ENCODE data around the gene LRRC4C.

LRRC4C gene

DNA sequence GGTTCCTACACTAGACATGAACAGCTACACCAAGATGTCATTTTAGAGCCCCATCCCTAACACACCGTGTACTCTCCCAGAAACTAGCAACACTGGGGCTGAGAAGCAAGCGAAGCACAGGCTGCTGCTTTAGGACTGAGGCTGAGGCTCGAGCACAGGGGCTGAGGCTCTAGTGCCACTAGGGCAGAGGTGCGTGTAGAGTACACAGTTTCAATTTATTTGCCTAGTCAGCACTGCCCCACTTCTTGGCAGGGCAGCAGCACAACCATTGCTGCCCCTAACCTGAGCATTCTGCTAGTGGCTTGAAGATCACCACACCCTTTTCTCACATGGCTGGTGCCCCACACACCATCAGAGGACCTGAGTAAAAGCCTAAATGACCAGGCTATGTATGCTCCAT lies 713.2 kb downstream of the LRRC4C start:
- in situ Hi-C loops (cut with MboI; ENCODE audit: low sequenced_read_pairs): no loop called here

- in situ Hi-C loops (cut with MboI; ENCODE audit: low sequenced_read_pairs): no loop called here
These were observed 727.3 kb downstream of the LRRC4C start for GRCh38 chr11:40732132-40732531.

DNA sequence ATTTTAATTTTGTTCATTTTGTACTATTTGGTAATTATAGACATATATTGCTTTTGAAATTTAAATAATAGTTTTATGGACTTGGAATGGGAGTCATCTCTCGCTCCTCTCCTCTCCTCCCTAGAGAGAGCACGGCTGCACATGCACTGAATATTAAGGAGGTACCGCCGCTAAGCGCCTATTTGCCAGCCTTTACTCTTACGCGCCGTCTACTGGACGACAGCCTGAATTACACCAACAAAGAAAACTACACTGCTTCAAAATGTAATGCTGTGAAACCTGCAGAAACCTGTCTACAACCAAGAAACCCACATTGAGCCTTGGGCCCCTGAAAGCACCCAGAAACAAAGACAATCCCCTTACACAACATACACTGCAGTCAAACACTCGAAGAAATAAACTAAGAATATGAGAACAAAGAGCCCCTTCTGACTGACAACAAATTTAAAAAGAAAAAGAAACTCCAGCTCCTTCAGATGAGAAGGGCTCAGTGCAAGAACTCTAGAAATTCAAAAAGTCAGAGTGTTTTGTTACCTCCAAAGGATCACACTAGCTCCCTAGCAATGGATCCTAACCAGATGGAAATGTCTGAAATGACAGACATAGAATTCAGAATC lies 737.2 kb downstream of the LRRC4C start:
- in situ Hi-C loops (cut with MboI; ENCODE audit: low sequenced_read_pairs): no loop called here

DNA sequence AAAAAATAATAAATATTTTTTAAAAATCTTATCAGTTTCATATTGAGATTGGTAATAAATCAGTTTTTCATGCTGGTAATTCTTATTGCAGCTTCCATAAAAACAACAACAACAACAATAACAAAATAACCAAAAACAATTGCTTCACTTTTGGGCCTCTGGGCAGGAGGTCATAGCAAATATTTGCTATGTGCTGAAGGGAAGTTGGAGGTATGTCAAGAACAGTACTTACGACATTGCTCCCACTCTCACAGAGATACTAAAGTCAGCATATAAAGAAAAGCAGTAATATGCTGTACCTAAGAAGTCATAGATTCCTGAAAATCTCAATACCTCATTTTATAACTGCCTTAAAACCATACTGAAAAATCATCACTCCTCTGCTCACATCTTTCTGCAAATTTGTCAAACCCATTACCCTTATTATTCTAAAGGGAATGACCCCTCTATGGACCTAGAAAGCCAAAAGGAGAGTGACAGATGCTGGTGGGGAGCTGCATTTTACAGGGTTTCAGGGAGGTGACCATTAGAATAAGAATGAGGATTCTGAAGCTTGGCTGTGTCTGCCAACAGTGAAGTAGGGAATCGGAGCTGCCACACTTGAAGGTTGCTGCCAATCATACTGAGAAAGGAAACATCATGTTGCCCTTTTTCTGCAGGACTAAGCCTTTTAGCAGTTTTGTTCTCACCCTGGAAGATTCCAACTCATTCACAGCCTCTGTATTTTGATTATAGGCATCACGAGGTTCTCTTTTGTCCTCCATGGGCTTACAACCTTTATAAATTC lies 742.9 kb downstream of the LRRC4C start:
- in situ Hi-C loops (cut with MboI; ENCODE audit: low sequenced_read_pairs): no loop called here

- in situ Hi-C loops (cut with MboI; ENCODE audit: low sequenced_read_pairs): no loop called here
These were observed 746.4 kb downstream of the LRRC4C start for GRCh38 chr11:40713083-40713482.

GRCh38 chr11:40701027-40701426 lies 758.4 kb downstream of the LRRC4C start:
- in situ Hi-C loops (cut with MboI; ENCODE audit: low sequenced_read_pairs): no loop called here

DNA sequence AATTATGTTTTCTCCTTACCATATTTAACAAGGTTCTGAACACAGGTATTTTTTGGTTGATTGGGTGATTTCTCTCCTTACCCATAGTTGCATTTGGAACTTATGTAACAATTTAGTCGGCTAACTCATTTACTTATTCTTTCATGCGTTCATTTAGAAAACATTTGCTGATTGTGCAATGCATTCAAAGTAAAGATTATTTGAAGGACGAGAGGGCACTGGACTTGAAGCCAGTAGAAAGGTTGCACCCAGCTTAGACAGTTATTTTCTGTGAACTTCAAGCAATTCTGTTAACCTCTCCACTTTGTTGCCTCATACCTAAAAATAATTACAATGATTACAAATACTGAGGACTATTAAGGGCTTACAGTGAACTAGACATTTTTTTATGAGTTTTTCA lies 769.6 kb downstream of the LRRC4C start:
- in situ Hi-C loops (cut with MboI; ENCODE audit: low sequenced_read_pairs): no loop called here

DNA sequence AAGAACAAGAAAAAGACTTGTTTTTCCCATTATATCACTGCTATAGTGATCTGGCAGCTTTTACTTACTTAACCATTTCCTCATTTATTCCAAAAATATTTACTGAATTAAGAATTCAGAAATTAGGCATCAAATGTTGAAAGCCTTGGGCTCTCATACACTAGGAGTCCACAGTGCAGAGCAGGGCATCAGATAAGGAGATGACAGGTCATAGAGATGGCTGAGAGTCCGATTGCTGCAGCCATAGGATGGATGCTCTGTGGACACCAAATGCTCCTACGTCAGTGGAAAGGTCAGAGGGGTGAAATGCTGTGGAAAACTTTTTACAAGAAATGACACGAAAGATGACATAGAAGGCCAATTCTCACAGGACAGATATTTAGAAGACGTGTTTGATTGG lies 771.1 kb downstream of the LRRC4C start:
- in situ Hi-C loops (cut with MboI; ENCODE audit: low sequenced_read_pairs): no loop called here

DNA sequence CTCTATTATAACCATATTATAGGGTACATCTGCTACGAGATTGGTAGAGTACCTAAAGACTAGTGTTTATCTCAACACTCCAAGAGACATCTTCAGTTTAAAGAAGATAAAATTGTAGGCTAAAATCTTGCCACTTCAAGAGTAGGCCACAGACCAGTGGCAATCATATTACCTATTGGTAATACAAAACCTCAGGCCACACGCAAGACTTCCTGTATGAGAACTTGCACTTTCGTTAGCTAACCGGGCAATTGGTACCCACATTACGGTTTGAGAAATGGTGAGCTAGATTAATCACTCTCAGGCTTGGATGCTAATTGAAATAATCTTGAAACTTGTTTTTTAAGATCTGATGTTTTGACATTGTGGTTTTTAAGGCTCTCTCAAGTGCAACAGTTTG lies 772.7 kb downstream of the LRRC4C start:
- in situ Hi-C loops (cut with MboI; ENCODE audit: low sequenced_read_pairs): no loop called here

- in situ Hi-C loops (cut with MboI; ENCODE audit: low sequenced_read_pairs): no loop called here
These were observed 776.4 kb downstream of the LRRC4C start for GRCh38 chr11:40683010-40683409.

GRCh38 chr11:40679276-40679675 lies 780.2 kb downstream of the LRRC4C start:
- in situ Hi-C loops (cut with MboI; ENCODE audit: low sequenced_read_pairs): no loop called here

DNA sequence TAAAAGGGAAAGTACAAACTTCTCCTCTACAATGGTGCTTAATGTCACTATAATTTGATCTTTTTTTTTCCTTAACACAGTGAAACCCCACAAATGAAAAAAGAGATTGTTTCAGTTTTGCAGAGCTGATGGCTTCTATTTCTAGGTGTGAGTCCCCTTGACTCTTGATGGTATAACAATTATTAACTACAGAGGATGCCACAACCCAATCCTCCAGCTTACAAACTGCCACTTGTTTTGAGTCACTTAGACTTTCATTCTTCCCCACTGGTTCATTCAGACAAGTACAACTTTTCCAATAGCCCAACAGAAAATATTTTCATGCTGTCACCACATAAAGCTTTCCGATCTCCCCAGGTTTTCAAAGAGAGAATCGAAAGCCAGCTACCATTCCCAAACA lies 812.2 kb downstream of the LRRC4C start:
- in situ Hi-C loops (cut with MboI; ENCODE audit: low sequenced_read_pairs): no loop called here

GRCh38 chr11:40642284-40642683 lies 817.2 kb downstream of the LRRC4C start:
- in situ Hi-C loops (cut with MboI; ENCODE audit: low sequenced_read_pairs): no loop called here

GRCh38 chr11:40619654-40620053 lies 839.8 kb downstream of the LRRC4C start:
- in situ Hi-C loops (cut with MboI; ENCODE audit: low sequenced_read_pairs): no loop called here

DNA sequence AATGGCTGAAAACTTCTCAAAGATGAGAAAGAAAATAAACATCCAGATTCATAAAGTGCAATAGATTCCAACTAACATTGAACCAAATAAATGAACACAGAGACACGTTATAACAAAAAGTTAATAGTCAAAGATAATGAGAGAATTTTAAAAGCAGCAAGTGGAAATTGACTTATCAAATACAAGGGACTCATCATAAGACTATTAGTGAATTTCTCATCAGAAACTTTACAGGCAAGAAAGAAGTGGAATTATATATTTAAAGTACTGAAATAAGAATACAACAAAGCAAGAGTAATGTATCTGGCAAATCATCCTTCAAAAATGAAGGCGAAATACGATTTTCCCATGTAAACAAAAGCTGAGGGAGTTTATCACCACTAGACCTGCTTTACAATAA lies 852.7 kb downstream of the LRRC4C start:
- in situ Hi-C loops (cut with MboI; ENCODE audit: low sequenced_read_pairs): no loop called here

- in situ Hi-C loops (cut with MboI; ENCODE audit: low sequenced_read_pairs): no loop called here
These were observed 856.4 kb downstream of the LRRC4C start for GRCh38 chr11:40602866-40603552.

DNA sequence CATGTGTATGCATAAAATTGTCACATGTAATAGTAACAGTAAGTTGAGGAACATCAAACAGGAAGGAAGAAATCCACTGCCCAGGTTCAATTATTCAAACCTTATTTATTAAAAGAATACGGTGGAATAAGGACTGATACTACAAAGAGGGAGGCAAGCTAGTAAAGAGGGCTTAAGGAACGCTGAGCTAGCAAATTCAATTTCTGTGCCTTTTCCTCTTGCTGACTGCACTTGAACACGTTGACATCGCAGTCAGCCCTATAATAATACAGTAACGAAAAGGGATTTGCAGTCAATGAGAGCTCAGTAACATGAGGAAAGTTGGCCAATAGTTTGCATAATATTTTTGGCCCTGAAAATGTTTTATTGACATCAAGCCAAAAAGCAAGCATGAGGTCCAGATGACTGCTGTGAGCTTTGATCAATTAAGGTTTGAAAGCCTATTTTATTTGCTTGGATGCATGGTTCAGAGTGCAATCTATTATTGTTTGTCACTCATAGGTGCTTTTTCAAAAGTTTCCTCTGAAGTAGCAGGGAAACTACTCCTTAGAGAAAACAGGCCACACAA lies 861.8 kb downstream of the LRRC4C start:
- in situ Hi-C loops (cut with MboI; ENCODE audit: low sequenced_read_pairs): no loop called here

- in situ Hi-C loops (cut with MboI; ENCODE audit: low sequenced_read_pairs): no loop called here
These were observed 886.1 kb downstream of the LRRC4C start for GRCh38 chr11:40573254-40573891.

DNA sequence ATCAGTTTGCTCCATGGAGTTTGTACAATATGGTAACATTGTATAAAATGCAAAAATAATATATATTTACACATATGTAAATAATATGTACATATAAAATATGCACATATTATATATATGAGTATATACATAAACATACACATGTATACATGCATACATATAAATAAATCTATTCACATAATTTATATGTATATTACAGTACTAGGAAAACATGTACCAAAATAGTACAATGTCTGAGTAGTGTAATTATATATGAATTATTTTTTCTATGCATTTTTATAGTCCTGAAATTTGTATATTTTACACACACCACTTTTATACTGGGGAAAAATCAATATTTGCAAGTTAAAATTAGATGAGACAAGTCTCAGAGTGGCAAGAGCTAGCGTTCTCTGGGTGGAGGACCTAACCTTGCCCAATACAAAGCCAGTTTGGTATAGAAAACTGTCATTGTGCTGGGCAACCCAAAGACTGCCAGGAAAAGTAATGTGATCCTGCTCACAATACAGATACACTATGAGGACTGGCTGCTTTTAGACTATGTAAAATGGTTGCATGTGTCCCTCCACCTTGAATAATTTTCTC lies 889.4 kb downstream of the LRRC4C start:
- in situ Hi-C loops (cut with MboI; ENCODE audit: low sequenced_read_pairs): no loop called here

DNA sequence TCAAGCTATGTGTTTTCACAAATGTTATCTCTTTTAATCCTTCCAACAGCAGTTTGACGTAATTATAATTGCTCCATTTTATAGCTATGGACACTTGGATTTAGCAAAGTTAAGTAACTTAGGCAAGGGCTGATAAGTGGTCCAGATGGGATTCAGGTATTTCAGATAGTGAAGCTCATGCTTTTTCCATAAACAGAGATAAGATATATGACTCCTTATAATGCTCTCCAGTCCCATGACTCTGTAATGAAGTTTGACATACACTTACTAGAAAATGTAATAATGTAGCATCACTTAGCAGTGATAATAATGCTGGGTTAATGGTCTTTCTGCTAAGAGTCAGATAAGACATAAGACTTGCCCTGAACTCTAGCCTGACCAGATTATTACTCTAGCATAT lies 892.1 kb downstream of the LRRC4C start:
- in situ Hi-C loops (cut with MboI; ENCODE audit: low sequenced_read_pairs): no loop called here

DNA sequence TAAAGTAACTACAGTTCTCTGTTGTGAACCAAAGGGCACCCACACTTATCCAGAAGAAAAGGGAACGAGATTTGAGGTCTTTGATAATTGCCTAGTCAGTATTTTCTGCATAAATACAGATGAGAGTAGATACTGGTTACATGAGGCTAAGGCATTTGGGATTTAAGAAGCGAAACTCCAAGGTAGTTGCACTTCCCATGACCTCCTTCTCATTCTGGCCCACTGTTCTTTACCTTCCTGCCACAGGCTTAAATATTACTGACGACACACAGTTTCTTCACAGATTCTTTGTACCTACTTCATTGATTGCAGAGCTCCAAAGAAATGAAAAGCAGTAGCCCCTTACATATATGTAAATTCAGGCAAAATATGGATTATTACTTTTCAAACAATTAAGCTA lies 915.3 kb downstream of the LRRC4C start:
- in situ Hi-C loops (cut with MboI; ENCODE audit: low sequenced_read_pairs): no loop called here

Data from HL-60/S4 (cell line).